ENCODE measurements around the gene SYF2. TPM values are rescaled to one million over a fixed set of nuclear protein-coding genes. Genes with fewer than 3 reads are reported as not detected.
"Not testable (repeated sequence)": the region's sequence is repeated elsewhere in the genome, so short reads cannot be mapped to it uniquely, and the experiment has no call there.

Gene SYF2
- total and polyA plus RNA-seq, 2 donors = 54.7 to 91.9 TPM

- not testable (repeated sequence) for H3K36me3 ChIP-seq (ENCODE audit: insufficient read depth); H3K4me1 ChIP-seq (ENCODE audit: insufficient read depth); H3K4me3 ChIP-seq (ENCODE audit: low read depth, low read length); DNase-seq (ENCODE audit: extremely low spot score); H3K27ac ChIP-seq (ENCODE audit: low read depth)
- 98% methylated on average over 10 of the region's 10 CpGs for WGBS
These were observed 3.1 kb upstream of the SYF2 start for GRCh38 chr1:25235411-25235810.

- 22% methylated on average over 13 of the region's 13 CpGs for WGBS
These were observed 823 bp upstream of the SYF2 start for GRCh38 chr1:25232866-25233784.

GRCh38 chr1:25223471-25223870 lies 8.8 kb downstream of the SYF2 start:
- Histone ChIP-seq H3K4me1 (ENCODE audit: insufficient read depth) (no peaks in the 10 kb centered on the region), H3K36me3 (ENCODE audit: insufficient read depth) (peaks cover 10% of the 10 kb centered on the region), H3K27ac (ENCODE audit: low read depth) (no peak overlapping the region), H3K4me3 (ENCODE audit: low read depth, low read length) (no peak overlapping the region)
- WGBS = 78% methylated on average over 3 of the region's 3 CpGs
- DNase-seq (ENCODE audit: extremely low spot score) = no peak

More at GRCh38 chr1:25232866-25233784, 823 bp upstream of the SYF2 start:
- Histone ChIP-seq H3K36me3 (ENCODE audit: insufficient read depth) (peaks cover 5% of the 10 kb centered on the region), H3K27ac (ENCODE audit: low read depth) (peak overlapping the region; percentile 80), H3K4me3 (ENCODE audit: low read depth, low read length) (peak overlapping the region; percentile 93), H3K4me1 (ENCODE audit: insufficient read depth) (no peaks in the 10 kb centered on the region)
- DNase-seq (ENCODE audit: extremely low spot score) = no peak

- WGBS = 91% methylated on average over 4 of the region's 4 CpGs
- H3K4me1 ChIP-seq (ENCODE audit: insufficient read depth) = no peaks in the 10 kb centered on the region
- H3K36me3 ChIP-seq (ENCODE audit: insufficient read depth) = peaks cover 8% of the 10 kb centered on the region
- no peak overlapping the region for H3K27ac ChIP-seq (ENCODE audit: low read depth)
- H3K4me3 ChIP-seq (ENCODE audit: low read depth, low read length) = no peak overlapping the region
- no peak for DNase-seq (ENCODE audit: extremely low spot score)
These were observed 9.7 kb downstream of the SYF2 start for GRCh38 chr1:25222606-25223005.

- WGBS = 87% methylated on average over 3 of the region's 3 CpGs
- H3K4me3 ChIP-seq (ENCODE audit: low read depth, low read length) = no peak overlapping the region
- H3K4me1 ChIP-seq (ENCODE audit: insufficient read depth) = no peaks in the 10 kb centered on the region
- H3K27ac ChIP-seq (ENCODE audit: low read depth) = no peak overlapping the region
- peaks cover 3% of the 10 kb centered on the region for H3K36me3 ChIP-seq (ENCODE audit: insufficient read depth)
- DNase-seq (ENCODE audit: extremely low spot score) = no peak
These were observed 11.6 kb downstream of the SYF2 start for GRCh38 chr1:25220666-25221065.

GRCh38 chr1:25219661-25220251 lies 12.5 kb downstream of the SYF2 start:
- Histone ChIP-seq H3K27ac (ENCODE audit: low read depth) (no peak overlapping the region), H3K36me3 (ENCODE audit: insufficient read depth) (peaks cover 3% of the 10 kb centered on the region), H3K4me3 (ENCODE audit: low read depth, low read length) (no peak overlapping the region), H3K4me1 (ENCODE audit: insufficient read depth) (no peaks in the 10 kb centered on the region)
- 96% methylated on average over 9 of the region's 9 CpGs for WGBS
- DNase-seq (ENCODE audit: extremely low spot score) = no peak

GRCh38 chr1:25217598-25218232 lies 14.6 kb downstream of the SYF2 start:
- H3K36me3 ChIP-seq (ENCODE audit: insufficient read depth) = peaks cover 3% of the 10 kb centered on the region
- WGBS = 77% methylated on average over 8 of the region's 8 CpGs
- no peaks in the 10 kb centered on the region for H3K4me1 ChIP-seq (ENCODE audit: insufficient read depth)
- DNase-seq (ENCODE audit: extremely low spot score) = no peak
- no peak overlapping the region for H3K27ac ChIP-seq (ENCODE audit: low read depth)
- no peak overlapping the region for H3K4me3 ChIP-seq (ENCODE audit: low read depth, low read length)

- Histone ChIP-seq H3K27ac (ENCODE audit: low read depth) (no peak overlapping the region), H3K4me3 (ENCODE audit: low read depth, low read length) (no peak overlapping the region), H3K36me3 (ENCODE audit: insufficient read depth) (peaks cover 3% of the 10 kb centered on the region), H3K4me1 (ENCODE audit: insufficient read depth) (no peaks in the 10 kb centered on the region)
- no peak for DNase-seq (ENCODE audit: extremely low spot score)
- WGBS = 91% methylated on average over 3 of the region's 3 CpGs
These were observed 15.3 kb downstream of the SYF2 start for GRCh38 chr1:25217015-25217414.

- WGBS = 69% methylated on average over 4 of the region's 4 CpGs
- H3K36me3 ChIP-seq (ENCODE audit: insufficient read depth) = peaks cover 1% of the 10 kb centered on the region
- H3K4me3 ChIP-seq (ENCODE audit: low read depth, low read length) = no peak overlapping the region
- no peaks in the 10 kb centered on the region for H3K4me1 ChIP-seq (ENCODE audit: insufficient read depth)
- no peak overlapping the region for H3K27ac ChIP-seq (ENCODE audit: low read depth)
- no peak for DNase-seq (ENCODE audit: extremely low spot score)
These were observed 16.2 kb downstream of the SYF2 start for GRCh38 chr1:25216123-25216522.

GRCh38 chr1:25212725-25213124 lies 19.6 kb downstream of the SYF2 start:
- no peak for DNase-seq (ENCODE audit: extremely low spot score)
- 55% methylated on average over 5 of the region's 5 CpGs for WGBS
- Histone ChIP-seq H3K27ac (ENCODE audit: low read depth) (no peak overlapping the region), H3K36me3 (ENCODE audit: insufficient read depth) (no peaks in the 10 kb centered on the region), H3K4me3 (ENCODE audit: low read depth, low read length) (no peak overlapping the region), H3K4me1 (ENCODE audit: insufficient read depth) (no peaks in the 10 kb centered on the region)

- WGBS = 35% methylated on average over 3 of the region's 3 CpGs
- H3K36me3 ChIP-seq (ENCODE audit: insufficient read depth) = no peaks in the 10 kb centered on the region
- no peak overlapping the region for H3K4me3 ChIP-seq (ENCODE audit: low read depth, low read length)
- H3K27ac ChIP-seq (ENCODE audit: low read depth) = no peak overlapping the region
- no peaks in the 10 kb centered on the region for H3K4me1 ChIP-seq (ENCODE audit: insufficient read depth)
- DNase-seq (ENCODE audit: extremely low spot score) = no peak
These were observed 21.6 kb downstream of the SYF2 start for GRCh38 chr1:25210728-25211127.

- DNase-seq (ENCODE audit: extremely low spot score) = no peak
- H3K4me1 ChIP-seq (ENCODE audit: insufficient read depth) = no peaks in the 10 kb centered on the region
- no peak overlapping the region for H3K27ac ChIP-seq (ENCODE audit: low read depth)
- 86% methylated on average over 4 of the region's 4 CpGs for WGBS
- no peak overlapping the region for H3K4me3 ChIP-seq (ENCODE audit: low read depth, low read length)
- no peaks in the 10 kb centered on the region for H3K36me3 ChIP-seq (ENCODE audit: insufficient read depth)
These were observed 22.8 kb downstream of the SYF2 start for GRCh38 chr1:25209516-25209915.

- H3K4me3 ChIP-seq (ENCODE audit: low read depth, low read length) = no peak overlapping the region
- H3K36me3 ChIP-seq (ENCODE audit: insufficient read depth) = no peaks in the 10 kb centered on the region
- H3K4me1 ChIP-seq (ENCODE audit: insufficient read depth) = no peaks in the 10 kb centered on the region
- no peak overlapping the region for H3K27ac ChIP-seq (ENCODE audit: low read depth)
- DNase-seq (ENCODE audit: extremely low spot score) = no peak
- 56% methylated on average over 2 of the region's 2 CpGs for WGBS
These were observed 23.6 kb downstream of the SYF2 start for GRCh38 chr1:25208561-25209222.
